ENCODE results near the gene TCERG1L.
"Not testable (repeated sequence)": the region's sequence is repeated elsewhere in the genome, so short reads cannot be mapped to it uniquely, and the experiment has no call there.

Gene TCERG1L

DNA sequence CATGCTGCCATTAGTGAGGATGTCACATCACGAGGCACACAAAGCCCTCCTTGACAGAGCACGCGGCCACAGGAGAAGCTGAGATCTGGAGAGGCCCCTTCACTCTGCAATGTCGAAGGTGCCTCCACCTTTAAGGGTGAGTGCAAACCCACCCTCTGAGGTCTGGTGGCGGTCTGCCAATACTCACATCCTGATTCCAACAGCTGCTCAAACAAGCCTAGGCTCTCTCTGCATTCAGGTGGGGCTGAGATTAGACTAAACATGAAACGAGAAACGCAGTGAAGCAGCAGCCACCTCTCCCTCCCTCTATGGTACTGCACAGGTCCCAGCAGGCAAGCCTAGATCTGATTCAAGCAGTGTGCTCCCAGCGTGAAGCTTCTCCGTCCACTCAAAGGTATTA lies 151.8 kb downstream of the TCERG1L start:
- no peak for DNase-seq

DNA sequence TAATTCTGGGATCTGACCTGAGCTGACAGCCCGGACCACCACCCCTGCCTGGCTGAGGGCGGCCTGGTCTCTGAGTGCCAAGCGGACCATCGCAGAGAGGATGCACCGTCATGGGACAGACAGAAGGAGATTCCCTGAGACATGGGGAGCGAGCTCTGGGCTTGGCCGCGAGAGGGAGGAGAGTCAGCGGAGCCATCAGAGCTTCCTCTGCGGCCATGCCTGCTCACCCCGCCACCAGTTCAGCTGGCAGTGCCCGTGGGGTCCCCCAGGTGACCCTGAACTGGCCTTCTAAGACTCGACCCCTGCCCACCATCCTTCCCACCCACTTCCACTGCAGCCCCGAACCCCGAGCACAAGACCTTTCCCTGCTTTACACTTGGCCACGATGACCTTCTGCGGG lies 152.8 kb downstream of the TCERG1L start:
- no peak for DNase-seq

DNA sequence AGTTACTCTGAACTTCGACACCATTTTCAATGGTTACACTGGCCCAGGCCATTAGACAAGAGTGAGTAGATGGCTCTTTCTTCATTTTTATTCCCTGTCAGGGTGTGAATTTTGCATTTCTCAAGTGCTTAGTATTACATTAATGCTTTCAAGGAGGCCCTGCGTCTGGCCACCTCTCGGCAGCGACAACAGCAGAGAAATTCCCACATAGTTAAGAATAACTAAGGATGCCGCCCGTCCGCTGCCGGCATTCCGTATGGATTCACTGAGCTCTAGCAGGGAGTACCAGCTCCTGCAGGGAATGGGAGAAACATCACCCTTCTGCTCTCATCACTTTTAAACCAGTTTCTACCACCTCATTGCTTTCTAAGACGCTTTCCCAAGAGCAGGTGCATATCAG lies 153.6 kb downstream of the TCERG1L start:
- DNase-seq = no peak

- no peak for DNase-seq
These were observed 155.7 kb downstream of the TCERG1L start for GRCh38 chr10:131155876-131156230.

- DNase-seq = no peak
These were observed 156.2 kb downstream of the TCERG1L start for GRCh38 chr10:131155218-131155875.

DNA sequence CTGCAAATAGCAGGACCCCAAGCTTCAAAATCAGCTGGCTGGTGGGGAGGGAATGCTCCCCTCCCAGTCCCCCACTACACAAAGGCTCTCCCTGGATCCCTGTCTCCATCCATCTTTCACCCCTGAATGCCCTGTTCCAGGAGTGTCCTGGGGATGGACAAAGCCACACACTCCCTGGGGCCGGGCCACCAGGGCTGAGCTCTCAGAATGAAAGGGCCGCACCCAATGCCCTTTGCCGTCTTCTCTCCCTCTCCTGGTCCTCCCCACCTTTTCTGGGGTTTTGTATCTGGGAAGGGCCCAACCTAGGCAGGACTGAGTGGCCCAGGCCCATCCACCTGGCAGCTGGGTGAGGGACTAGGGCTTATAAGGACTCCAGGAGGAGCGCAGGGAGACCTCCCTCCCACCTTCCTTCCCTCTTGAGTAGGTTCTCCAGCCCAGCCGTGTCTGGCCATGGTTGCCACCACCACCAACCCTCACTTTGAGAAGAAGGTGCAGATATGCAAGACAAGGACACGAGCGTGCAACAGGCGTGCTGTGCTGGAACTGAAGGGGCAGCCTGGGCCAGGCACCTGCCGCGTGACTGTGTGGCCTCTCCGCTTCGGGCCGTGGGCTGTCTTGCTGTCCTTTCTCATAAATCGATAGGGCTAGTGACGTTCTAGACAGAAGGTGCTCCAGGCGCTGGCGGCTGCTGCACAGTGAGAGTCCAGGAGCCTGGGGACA lies 157.1 kb downstream of the TCERG1L start:
- DNase-seq = no peak

- not testable (repeated sequence) for DNase-seq
These were observed 159.1 kb downstream of the TCERG1L start for GRCh38 chr10:131152456-131152855.

- DNase-seq = no peak
These were observed 161.4 kb downstream of the TCERG1L start for GRCh38 chr10:131150126-131150525.

GRCh38 chr10:131149586-131149985 lies 161.9 kb downstream of the TCERG1L start:
- no peak for DNase-seq

GRCh38 chr10:131149111-131149510 lies 162.4 kb downstream of the TCERG1L start:
- DNase-seq = no peak

- DNase-seq = no peak
These were observed 163.3 kb downstream of the TCERG1L start for GRCh38 chr10:131148270-131148669.

- no peak for DNase-seq
These were observed 164.1 kb downstream of the TCERG1L start for GRCh38 chr10:131147301-131147975.

GRCh38 chr10:131146790-131147189 lies 164.7 kb downstream of the TCERG1L start:
- no peak for DNase-seq

DNA sequence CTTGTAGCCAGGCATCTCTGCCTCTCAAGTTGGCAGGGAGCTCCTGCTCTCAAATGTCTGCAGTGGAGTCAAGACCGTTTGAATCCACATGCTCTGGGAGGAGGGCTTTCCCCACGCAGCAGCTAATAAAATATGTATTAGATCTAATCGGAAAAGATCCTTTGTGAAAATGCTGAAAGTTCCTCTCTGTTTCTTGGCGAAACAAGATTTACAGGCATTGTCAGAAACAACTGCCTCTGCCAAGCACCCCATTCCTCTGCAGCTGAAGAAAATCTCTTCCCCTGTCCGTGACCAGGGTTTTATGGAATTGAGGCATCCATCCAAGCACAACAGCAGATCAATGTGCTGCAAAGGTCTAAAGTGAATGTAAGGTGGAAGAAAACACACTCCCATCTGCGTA lies 165.8 kb downstream of the TCERG1L start:
- no peak for DNase-seq

DNA sequence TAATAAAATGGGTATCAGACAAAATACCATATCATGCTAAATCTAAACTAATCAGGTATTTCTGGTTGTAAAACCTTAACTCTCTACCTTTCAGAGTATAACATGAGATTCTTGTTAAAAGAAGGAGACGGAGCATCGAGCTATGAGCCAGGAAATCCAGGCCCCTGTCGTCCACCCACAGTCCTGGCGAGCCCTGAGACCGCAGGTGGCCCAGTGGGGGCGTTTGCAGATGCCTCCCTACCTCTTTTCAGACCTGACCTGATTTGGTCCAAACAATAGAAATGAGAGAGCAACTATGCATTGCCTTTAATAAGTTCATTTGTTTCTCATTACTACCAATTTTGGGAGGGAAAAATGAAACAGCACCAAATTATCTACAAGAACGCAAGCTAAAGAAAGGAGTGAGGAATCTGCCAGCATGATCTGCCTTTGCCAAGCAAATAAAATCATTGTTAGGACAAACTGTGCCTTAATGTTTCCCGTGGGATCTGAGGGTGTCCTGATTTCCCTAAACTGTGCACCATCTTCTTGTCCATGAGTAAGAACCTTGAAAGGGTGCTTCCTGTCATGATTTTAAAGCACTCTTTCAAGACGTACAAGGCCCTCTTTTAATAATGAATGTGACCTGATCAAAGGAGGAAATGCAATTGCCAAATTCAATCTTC lies 166.7 kb downstream of the TCERG1L start:
- no peak for DNase-seq

- no peak for DNase-seq
These were observed 167.3 kb downstream of the TCERG1L start for GRCh38 chr10:131144196-131144595.

GRCh38 chr10:131143425-131144165 lies 167.9 kb downstream of the TCERG1L start:
- DNase-seq = no peak

DNA sequence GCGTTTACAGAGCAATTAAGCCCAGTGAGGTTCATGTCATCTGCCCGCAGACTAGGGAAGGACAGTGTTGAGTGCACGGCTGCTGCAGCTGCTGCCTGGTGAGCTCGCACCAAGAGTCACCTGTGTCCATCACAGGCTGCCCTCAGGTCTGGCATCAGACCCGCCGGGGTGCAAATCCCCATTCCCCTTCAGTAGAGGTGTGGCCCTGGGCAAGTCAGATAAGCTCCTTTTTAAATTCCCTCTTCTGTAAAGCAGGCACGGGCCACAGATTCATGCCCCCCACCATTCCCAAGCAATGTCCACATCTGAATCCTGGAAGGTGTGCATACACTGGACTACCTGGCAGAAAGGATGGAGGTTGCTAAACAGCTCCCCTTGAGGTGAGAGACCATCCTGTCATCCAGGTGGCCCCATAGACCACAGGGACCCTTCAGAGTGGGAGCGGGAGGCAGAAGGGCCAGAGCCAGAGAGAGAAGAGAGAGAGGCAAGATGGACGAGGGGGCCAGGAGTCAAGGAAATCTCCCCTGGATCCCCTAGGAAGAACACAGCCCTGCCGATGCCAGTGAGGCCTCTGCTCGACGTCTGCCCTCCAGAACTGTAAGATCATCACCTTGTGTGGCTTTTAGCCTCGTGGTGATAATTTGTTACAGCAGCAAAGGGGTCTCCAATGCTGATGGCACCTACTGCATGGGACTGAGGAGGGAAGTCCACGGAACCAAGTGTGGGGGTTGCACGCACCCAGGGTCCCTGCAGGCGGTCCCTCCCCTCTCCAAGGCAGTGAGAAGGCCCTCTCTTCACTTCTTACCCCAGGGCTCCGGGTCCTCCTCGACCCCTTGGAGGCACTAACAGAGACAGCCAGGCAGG lies 168.8 kb downstream of the TCERG1L start:
- no peak for DNase-seq

GRCh38 chr10:131141645-131142516 lies 169.6 kb downstream of the TCERG1L start:
- peak; percentile 89 for DNase-seq

DNA sequence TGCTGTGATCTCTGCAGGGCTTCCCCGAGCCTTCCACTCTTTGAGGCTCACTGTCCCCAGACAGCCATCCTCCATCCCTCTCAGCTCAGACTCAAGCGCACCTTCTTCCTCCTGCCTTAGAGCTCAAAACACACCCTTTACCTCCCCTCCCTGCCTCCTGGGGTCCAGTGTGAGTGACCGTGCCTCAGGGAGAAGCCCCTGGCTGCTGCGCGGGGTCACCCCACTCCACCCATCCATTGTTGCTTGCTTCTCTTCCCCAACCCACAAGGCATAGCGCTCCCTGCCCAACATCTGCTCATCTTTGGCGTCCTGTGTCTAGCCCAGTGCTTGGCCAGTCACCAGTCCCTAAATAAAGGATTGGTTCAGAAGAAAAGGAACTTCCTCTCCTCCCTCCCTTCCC lies 170.3 kb downstream of the TCERG1L start:
- no peak for DNase-seq

DNA sequence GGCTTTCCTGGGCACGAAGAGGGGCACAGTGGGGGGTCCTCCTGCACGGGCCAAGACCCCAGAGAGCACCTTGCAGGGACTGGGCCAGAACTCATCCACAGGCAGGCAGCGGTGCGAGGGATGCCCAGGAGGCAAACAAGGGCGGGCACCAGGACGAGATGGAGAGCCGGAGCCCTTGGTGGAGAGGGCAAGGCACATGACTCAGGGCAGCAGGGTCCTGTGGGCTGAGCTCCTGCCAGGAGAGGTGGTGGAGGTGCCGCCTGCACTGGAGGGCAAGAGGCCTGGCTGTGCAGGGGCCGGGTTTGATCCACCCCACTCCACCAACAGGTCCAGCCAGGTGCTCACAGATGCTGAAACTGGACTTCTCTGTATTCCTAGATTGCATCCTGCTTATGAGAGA lies 170.9 kb downstream of the TCERG1L start:
- no peak for DNase-seq
